HEK293 (cell line): Measurements from ENCODE around the gene GRIN2A.

ENCODE experiments used
- MZF1 ChIP-seq: fragments of 450-650 bp; formaldehyde crosslinking; IDR thresholded peaks from 2 replicates; pipeline ENCODE4 v1.5.1; 2017; ENCODE audit warnings: missing biosample characterization, missing genetic modification characterization, borderline replicate concordance
- SP3 ChIP-seq: fragments of 450-650 bp; formaldehyde crosslinking; IDR thresholded peaks from 2 replicates; pipeline ENCODE4 v1.5.1; 2016; ENCODE audit warnings: missing biosample characterization, missing genetic modification characterization
- YY1 ChIP-seq: fragments of 450-650 bp; formaldehyde crosslinking; IDR thresholded peaks from 2 replicates; pipeline ENCODE4 v1.5.1; 2018; ENCODE audit warnings: missing biosample characterization, missing genetic modification characterization
- ZNF146 ChIP-seq: fragments of 450-650 bp; formaldehyde crosslinking; IDR thresholded peaks from 2 replicates; pipeline ENCODE4 v1.5.1; 2016; ENCODE audit warnings: missing biosample characterization, missing genetic modification characterization
- ZNF274 ChIP-seq, 2 experiments: fragments of 200-500 bp in 1 of 2; fragments of 450-650 bp in 1 of 2; sonication (Bioruptor generic) in 1 of 2; formaldehyde crosslinking in 1 of 2; IDR thresholded peaks; 2 replicates each; pipeline versions ENCODE4 v1.5.1 to v1.6.1; 2014 to 2016; ENCODE audit warnings: borderline replicate concordance in 1 of 2, inconsistent platforms in 1 of 2, low read length in 1 of 2, missing biosample characterization in 1 of 2, missing genetic modification characterization in 1 of 2
- ZNF433 ChIP-seq: fragments of 450-650 bp; formaldehyde crosslinking; IDR thresholded peaks from 2 replicates; pipeline ENCODE4 v1.5.1; 2016; ENCODE audit warnings: missing biosample characterization, missing genetic modification characterization, low read depth
- ZNF621 ChIP-seq: fragments of 450-650 bp; formaldehyde crosslinking; IDR thresholded peaks from 2 replicates; pipeline ENCODE4 v1.5.1; 2017; ENCODE audit warnings: missing biosample characterization, missing genetic modification characterization
- ZNF626 ChIP-seq: fragments of 450-650 bp; sonication (Bioruptor Pico); formaldehyde crosslinking; IDR thresholded peaks from 2 replicates; pipeline ENCODE4 v1.5.1; 2018; ENCODE audit warnings: missing biosample characterization, missing genetic modification characterization, inconsistent platforms
- TF ChIP-seq, protein P1 (sequence below): fragments of 450-650 bp; formaldehyde crosslinking; IDR thresholded peaks from 2 replicates; pipeline ENCODE4 v1.5.1; 2016; ENCODE audit warnings: missing biosample characterization, missing genetic modification characterization
- TF ChIP-seq, protein P2 (sequence below): fragments of 450-650 bp; formaldehyde crosslinking; IDR thresholded peaks from 2 replicates; pipeline ENCODE4 v1.5.1; 2016; ENCODE audit warnings: missing biosample characterization, missing genetic modification characterization
- TF ChIP-seq, protein P3 (sequence below): fragments of 450-650 bp; formaldehyde crosslinking; IDR thresholded peaks from 2 replicates; pipeline ENCODE4 v1.5.1; 2016; ENCODE audit warnings: missing biosample characterization, missing genetic modification characterization

GRCh38 chr16:9860876-9861275, 321.4 kb downstream of the GRIN2A start:
- TF ChIP-seq SP3 (tag by site-specific recombination) (no peak), MZF1 (tag by site-specific recombination) (no peak), ZNF146 (tag by site-specific recombination) (no peak), YY1 (tag by site-specific recombination) (no peak), ZNF626 (tag by site-specific recombination) (no peak), ZNF274 (IDR thresholded peaks at IDR 0.05; ENCODE audit: low read length) (no peak), ZNF274 (tag by site-specific recombination; IDR thresholded peaks at IDR 0.05; ENCODE audit: borderline replicate concordance) (no peak), ZNF621 (tag by site-specific recombination) (no peak), ZNF433 (tag by site-specific recombination) (no peak)
- TF ChIP-seq, protein P1, sequence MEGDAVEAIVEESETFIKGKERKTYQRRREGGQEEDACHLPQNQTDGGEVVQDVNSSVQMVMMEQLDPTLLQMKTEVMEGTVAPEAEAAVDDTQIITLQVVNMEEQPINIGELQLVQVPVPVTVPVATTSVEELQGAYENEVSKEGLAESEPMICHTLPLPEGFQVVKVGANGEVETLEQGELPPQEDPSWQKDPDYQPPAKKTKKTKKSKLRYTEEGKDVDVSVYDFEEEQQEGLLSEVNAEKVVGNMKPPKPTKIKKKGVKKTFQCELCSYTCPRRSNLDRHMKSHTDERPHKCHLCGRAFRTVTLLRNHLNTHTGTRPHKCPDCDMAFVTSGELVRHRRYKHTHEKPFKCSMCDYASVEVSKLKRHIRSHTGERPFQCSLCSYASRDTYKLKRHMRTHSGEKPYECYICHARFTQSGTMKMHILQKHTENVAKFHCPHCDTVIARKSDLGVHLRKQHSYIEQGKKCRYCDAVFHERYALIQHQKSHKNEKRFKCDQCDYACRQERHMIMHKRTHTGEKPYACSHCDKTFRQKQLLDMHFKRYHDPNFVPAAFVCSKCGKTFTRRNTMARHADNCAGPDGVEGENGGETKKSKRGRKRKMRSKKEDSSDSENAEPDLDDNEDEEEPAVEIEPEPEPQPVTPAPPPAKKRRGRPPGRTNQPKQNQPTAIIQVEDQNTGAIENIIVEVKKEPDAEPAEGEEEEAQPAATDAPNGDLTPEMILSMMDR, result no peak
- TF ChIP-seq, protein P2, sequence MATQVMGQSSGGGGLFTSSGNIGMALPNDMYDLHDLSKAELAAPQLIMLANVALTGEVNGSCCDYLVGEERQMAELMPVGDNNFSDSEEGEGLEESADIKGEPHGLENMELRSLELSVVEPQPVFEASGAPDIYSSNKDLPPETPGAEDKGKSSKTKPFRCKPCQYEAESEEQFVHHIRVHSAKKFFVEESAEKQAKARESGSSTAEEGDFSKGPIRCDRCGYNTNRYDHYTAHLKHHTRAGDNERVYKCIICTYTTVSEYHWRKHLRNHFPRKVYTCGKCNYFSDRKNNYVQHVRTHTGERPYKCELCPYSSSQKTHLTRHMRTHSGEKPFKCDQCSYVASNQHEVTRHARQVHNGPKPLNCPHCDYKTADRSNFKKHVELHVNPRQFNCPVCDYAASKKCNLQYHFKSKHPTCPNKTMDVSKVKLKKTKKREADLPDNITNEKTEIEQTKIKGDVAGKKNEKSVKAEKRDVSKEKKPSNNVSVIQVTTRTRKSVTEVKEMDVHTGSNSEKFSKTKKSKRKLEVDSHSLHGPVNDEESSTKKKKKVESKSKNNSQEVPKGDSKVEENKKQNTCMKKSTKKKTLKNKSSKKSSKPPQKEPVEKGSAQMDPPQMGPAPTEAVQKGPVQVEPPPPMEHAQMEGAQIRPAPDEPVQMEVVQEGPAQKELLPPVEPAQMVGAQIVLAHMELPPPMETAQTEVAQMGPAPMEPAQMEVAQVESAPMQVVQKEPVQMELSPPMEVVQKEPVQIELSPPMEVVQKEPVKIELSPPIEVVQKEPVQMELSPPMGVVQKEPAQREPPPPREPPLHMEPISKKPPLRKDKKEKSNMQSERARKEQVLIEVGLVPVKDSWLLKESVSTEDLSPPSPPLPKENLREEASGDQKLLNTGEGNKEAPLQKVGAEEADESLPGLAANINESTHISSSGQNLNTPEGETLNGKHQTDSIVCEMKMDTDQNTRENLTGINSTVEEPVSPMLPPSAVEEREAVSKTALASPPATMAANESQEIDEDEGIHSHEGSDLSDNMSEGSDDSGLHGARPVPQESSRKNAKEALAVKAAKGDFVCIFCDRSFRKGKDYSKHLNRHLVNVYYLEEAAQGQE (tag by site-specific recombination), result no peak
- TF ChIP-seq, protein P3, sequence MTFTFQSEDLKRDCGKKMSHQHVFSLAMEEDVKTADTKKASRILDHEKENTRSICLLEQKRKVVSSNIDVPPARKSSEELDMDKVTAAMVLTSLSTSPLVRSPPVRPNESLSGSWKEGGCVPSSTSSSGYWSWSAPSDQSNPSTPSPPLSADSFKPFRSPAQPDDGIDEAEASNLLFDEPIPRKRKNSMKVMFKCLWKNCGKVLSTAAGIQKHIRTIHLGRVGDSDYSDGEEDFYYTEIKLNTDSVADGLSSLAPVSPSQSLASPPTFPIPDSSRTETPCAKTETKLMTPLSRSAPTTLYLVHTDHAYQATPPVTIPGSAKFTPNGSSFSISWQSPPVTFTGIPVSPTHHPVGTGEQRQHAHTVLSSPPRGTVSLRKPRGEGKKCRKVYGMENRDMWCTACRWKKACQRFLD (tag by site-specific recombination), result no peak
